ENCODE data around the gene S100A3. TPM values are rescaled to one million over a fixed set of nuclear protein-coding genes. Genes with fewer than 3 reads are reported as not detected.
A peak's percentile ranks its signal among the peaks of the same experiment; 100 is the strongest.

Gene S100A3
- total and polyA plus RNA-seq, 2 of the 13 experiments (the other 11 are each of a cell fraction or from before 2014, with no cell fraction given): 2.5 to 4.5 TPM

GRCh38 chr1:153568367-153569099, 19.5 kb upstream of the S100A3 start (continued):
- TF ChIP-seq ZBTB40 (IDR thresholded peaks at IDR 0.05) (no peak), ZBTB40 (CRISPR knock-in tag; IDR thresholded peaks at IDR 0.05) (no peak), ERF (CRISPR knock-in tag; IDR thresholded peaks at IDR 0.05) (peak; percentile 29; the same call in 1 of the 2 replicates), BHLHE40 (IDR thresholded peaks at IDR 0.05; ENCODE audit: low read length) (no peak), AHR (CRISPR knock-in tag; IDR thresholded peaks at IDR 0.05) (no peak), ZNF30 (CRISPR knock-in tag; IDR thresholded peaks at IDR 0.05) (no peak), ZNF772 (CRISPR knock-in tag; IDR thresholded peaks at IDR 0.05) (no peak), STAG1 (CRISPR knock-in tag; IDR thresholded peaks at IDR 0.05) (peak; percentile 96), ZFP62 (CRISPR knock-in tag; IDR thresholded peaks at IDR 0.05) (no peak), WIZ (CRISPR knock-in tag; IDR thresholded peaks at IDR 0.05) (no peak), ZFP90 (CRISPR knock-in tag; IDR thresholded peaks at IDR 0.05; ENCODE audit: borderline replicate concordance) (no peak), CREB1 (IDR thresholded peaks at IDR 0.05) (no peak), CREB1 (CRISPR knock-in tag; IDR thresholded peaks at IDR 0.05) (no peak), XRCC5 (optimal IDR thresholded peaks at IDR 0.05; ENCODE audit: low read length) (peak; percentile 79), NCOR1 (IDR thresholded peaks at IDR 0.05; ENCODE audit: borderline replicate concordance, low read length) (no peak), ZNF740 (CRISPR knock-in tag; IDR thresholded peaks at IDR 0.05) (no peak), NR0B2 (CRISPR knock-in tag; IDR thresholded peaks at IDR 0.05) (no peak), PRMT3 (CRISPR knock-in tag; IDR thresholded peaks at IDR 0.05; ENCODE audit: borderline replicate concordance, low read depth) (no peak)
- TF ChIP-seq, protein P1, sequence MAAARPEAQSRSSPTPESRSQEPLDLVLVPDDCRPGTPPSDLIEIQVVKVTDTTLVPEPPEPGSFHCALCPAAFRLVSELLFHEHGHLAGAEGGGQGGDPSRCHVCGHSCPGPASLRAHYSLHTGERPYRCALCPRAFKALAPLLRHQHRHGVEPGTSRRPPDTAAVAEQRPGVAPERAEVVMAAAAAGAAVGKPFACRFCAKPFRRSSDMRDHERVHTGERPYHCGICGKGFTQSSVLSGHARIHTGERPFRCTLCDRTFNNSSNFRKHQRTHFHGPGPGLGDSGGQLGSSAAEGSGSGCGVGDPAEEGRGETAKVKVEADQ (CRISPR knock-in tag; IDR thresholded peaks at IDR 0.05; ENCODE audit: borderline replicate concordance): no peak
- TF ChIP-seq, protein P2, sequence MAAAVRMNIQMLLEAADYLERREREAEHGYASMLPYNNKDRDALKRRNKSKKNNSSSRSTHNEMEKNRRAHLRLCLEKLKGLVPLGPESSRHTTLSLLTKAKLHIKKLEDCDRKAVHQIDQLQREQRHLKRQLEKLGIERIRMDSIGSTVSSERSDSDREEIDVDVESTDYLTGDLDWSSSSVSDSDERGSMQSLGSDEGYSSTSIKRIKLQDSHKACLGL (CRISPR knock-in tag; IDR thresholded peaks at IDR 0.05): 0 out of 2 replicates have a peak, but pooled peaks have one; percentile 59

All from HepG2 (cell line).